GM19455 (cell line): ENCODE data around the gene SCO1.
"Not testable (repeated sequence)": the region's sequence is repeated elsewhere in the genome, so short reads cannot be mapped to it uniquely, and the experiment has no call there.

Source experiments
- ATAC-seq: cut with Tn5 transposase; IDR thresholded peaks from one replicate; pipeline ENCODE4 v1.9.1; 2021; ENCODE audit not compliant: unreplicated experiment

Gene SCO1

GRCh38 chr17:10726196-10726595, 28.9 kb upstream of the SCO1 start:
- no peak for ATAC-seq

GRCh38 chr17:10725262-10725661, 27.9 kb upstream of the SCO1 start:
- no peak for ATAC-seq

DNA sequence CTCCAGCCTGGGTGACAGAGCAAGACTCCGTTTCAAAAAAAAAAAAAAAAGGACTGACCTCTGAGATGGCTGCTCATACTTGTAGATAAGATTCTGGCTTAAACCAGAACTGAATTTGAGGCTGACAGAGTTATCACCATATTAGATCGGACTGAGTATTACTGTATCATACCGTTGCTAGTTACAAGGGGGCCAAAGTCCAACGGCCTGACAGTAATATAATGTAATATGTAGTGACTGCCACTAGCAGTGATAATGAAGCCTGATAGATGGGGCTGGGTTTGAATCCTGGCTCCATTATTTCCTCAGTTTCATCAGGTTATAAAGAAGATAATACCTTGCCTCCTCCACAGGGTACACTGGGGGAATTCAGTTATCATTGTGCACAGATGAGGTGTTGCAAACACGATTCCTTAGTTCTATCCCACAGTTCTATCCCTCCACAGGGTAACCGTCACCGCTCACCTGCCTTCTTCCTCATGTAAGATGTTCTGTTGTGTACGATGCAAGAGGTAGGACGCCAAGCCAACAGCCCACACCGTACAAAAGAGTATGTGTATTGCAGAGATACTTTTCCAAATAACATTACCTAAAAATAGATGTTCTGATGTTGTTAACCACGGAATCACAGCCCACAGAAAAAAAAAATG, 27.3 kb upstream of the SCO1 start:
- no peak for ATAC-seq

- no peak for ATAC-seq
Measured at GRCh38 chr17:10718547-10718946, 21.2 kb upstream of the SCO1 start.

GRCh38 chr17:10716218-10716617, 18.9 kb upstream of the SCO1 start:
- no peak for ATAC-seq

- ATAC-seq: no peak
Measured at GRCh38 chr17:10713318-10713717, 16.0 kb upstream of the SCO1 start.

GRCh38 chr17:10705727-10706126, 8.4 kb upstream of the SCO1 start:
- ATAC-seq: no peak

DNA sequence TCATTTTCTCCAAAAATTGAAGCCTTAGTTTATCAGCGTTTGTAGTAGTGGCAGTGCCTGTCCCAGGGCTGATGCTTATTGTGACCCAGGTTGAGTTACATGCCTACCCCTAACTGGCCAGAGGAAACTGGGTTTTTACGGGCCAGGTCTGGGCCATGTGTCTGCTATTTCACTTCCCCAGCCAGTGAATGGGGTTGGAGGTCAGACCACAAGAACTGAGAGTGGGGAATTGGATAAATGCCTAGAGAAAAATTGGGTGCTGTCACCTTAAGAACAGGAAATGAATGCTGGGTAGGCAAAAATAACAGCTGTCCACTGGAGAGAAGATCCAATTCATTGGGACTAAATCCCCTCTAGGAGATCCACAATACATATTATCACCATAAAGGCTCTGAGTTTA, 5.2 kb upstream of the SCO1 start:
- no peak for ATAC-seq

GRCh38 chr17:10699856-10700255, 2.5 kb upstream of the SCO1 start:
- ATAC-seq: no peak

- no peak for ATAC-seq
Measured at GRCh38 chr17:10698096-10698818, 924 bp upstream of the SCO1 start.

GRCh38 chr17:10695875-10696407, 1.4 kb downstream of the SCO1 start:
- not testable (repeated sequence) for ATAC-seq

DNA sequence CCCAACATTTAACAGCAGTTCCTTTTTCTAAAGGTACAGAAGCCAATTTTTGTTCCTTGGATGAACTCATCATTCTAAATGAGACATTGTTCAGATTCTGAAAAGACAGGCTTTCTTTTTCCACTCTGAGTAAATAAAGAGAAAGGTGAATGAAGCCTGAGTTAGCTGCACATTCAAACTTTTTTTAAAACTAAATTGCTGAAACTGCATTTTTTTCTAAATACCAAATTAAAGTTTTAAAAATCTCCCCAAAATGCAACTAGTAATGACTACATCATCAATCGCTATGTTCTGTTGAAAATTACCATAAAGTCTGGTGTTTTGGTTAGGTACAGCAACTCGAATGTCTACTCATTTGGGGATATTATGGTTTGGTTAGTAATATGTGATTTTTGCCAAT, 9.8 kb downstream of the SCO1 start:
- ATAC-seq: no peak

GRCh38 chr17:10683853-10684252, 13.5 kb downstream of the SCO1 start:
- no peak for ATAC-seq

DNA sequence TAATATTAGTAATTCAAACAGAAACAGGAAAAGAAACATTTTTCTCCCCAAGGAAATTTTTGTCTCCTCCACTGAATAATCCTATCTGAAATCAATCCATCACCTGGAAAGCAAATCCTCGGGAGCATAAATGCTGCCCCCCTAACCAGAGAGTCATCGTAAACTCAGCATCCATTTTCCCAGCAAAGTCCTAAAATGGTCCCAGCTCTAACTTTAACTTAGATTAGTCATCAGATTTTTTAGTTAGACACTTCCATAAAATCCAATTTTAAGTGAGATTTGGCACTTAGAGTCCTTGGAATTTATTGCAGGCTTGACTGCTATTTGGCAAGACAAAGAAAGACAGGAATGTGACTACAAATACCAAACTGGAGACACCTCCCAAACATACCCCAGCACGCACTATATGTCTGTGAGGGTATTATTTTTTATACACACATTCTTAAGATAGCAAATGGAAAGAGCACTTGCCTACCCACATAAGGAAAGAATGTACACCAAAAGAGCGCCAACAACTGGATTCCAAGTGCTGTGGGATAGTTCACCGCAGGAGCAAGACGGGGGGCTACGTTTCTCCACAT, 15.4 kb downstream of the SCO1 start:
- no peak for ATAC-seq

- ATAC-seq: no peak
Measured at GRCh38 chr17:10674704-10675103, 22.6 kb downstream of the SCO1 start.

GRCh38 chr17:10673312-10673711, 24.0 kb downstream of the SCO1 start:
- no peak for ATAC-seq

GRCh38 chr17:10668775-10669174, 28.6 kb downstream of the SCO1 start:
- ATAC-seq: no peak

- no peak for ATAC-seq
Measured at GRCh38 chr17:10666906-10667305, 30.4 kb downstream of the SCO1 start.

DNA sequence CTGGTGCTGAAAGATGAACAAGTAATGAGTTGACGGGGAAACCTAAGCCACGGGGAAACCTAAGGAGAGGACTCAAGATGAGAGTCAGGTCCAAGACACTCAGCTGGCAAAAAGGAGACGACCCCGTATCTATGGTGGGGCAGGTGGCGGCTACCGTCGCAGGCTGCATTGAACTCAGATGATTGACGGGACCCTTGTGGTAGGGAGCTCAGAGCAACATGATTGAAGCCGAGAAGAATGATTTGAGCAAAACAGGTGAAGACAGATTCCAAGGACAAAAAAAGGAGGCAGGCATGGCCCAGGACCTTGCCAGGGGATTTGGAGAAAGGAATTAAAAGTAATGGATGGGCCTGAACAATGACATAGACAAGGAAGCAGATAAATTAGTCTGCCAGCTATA, 32.8 kb downstream of the SCO1 start:
- ATAC-seq: no peak

GRCh38 chr17:10663231-10663630, 34.1 kb downstream of the SCO1 start:
- no peak for ATAC-seq

GRCh38 chr17:10661437-10661836, 35.9 kb downstream of the SCO1 start:
- ATAC-seq: no peak

DNA sequence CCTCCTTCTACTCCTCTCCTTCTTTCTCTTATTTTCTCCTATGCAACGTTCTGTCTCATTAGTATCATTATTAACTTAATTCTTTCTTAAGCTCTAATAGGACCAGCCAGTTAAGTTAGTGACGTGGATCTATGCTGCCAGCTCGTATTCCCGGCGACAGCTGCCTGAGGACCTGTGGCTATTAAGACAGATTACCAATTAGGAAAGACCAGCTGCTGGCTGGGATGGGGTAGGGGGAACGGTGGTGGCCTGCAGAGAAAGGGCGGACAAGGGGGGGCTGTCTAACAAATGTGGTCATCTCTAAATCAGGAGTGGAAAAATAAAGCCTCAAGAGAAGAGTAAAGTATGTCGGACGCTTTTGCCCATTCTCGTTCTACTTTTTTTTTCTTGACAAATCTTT, 39.5 kb downstream of the SCO1 start:
- no peak for ATAC-seq
